IPS-20b (cell line): ENCODE measurements around the gene MGAM2.

ENCODE experiments used
- H3K27ac ChIP-seq: one replicate; pipeline ENCODE4 v1.5.1; 2013; ENCODE audit warnings: low read length
- H3K27me3 ChIP-seq: 2 replicates; pipeline ENCODE4 v1.6.1; 2013; ENCODE audit warnings: mild to moderate bottlenecking, low read length, inconsistent platforms; ENCODE audit not compliant: insufficient read depth
- H3K36me3 ChIP-seq: 2 replicates; pipeline ENCODE4 v1.6.1; 2013; ENCODE audit warnings: low read depth, mild to moderate bottlenecking, inconsistent platforms, low read length, moderate library complexity; ENCODE audit not compliant: insufficient read depth
- H3K4me1 ChIP-seq: 2 replicates; pipeline ENCODE4 v1.6.1; 2013; ENCODE audit warnings: mild to moderate bottlenecking, control low read depth, inconsistent platforms, low read length, moderate library complexity; ENCODE audit not compliant: insufficient read depth
- H3K4me3 ChIP-seq: 2 replicates; pipeline ENCODE4 v1.5.1; 2013; ENCODE audit warnings: mild to moderate bottlenecking, low read length, inconsistent platforms
- H3K9ac ChIP-seq: 2 replicates; pipeline ENCODE4 v1.6.1; 2013; ENCODE audit warnings: low read depth, mild to moderate bottlenecking, inconsistent platforms, low read length, moderate library complexity
- H3K9me3 ChIP-seq: 2 replicates; pipeline ENCODE4 v1.6.1; 2013; ENCODE audit warnings: mild to moderate bottlenecking, low read depth, low read length, inconsistent platforms; ENCODE audit not compliant: insufficient read depth

Gene MGAM2

GRCh38 chr7:142111499-142111898, at the start of gene MGAM2:
Gene MGAM2, plus strand, starts transcription at chr7:142111718. Its CDS starts 5,156 bp downstream, at chr7:142116874.
- Histone ChIP-seq H3K4me3 (no peak within 1 kb of the TSS), H3K9me3 (no peaks in the 10 kb centered on the region), H3K27ac (no peak within 1 kb of the TSS), H3K9ac (no peak within 1 kb of the TSS), H3K27me3 (no peaks in the 10 kb centered on the region), H3K4me1 (peaks cover 3% of the 10 kb centered on the region; the same call in 1 of the 2 replicates), H3K36me3 (no peaks in the 10 kb centered on the region)

- no peaks in the 10 kb centered on the region for H3K4me1 ChIP-seq
- no peaks in the 10 kb centered on the region for H3K27me3 ChIP-seq
- H3K9me3 ChIP-seq = no peaks in the 10 kb centered on the region
- H3K9ac ChIP-seq = no peak overlapping the region
- no peak overlapping the region for H3K27ac ChIP-seq
- H3K36me3 ChIP-seq = no peaks in the 10 kb centered on the region
- H3K4me3 ChIP-seq = no peak overlapping the region
Measured at GRCh38 chr7:142063551-142064442, 47.7 kb upstream of the MGAM2 start.

GRCh38 chr7:142066536-142066935, 45.0 kb upstream of the MGAM2 start:
- Histone ChIP-seq H3K27me3 (no peaks in the 10 kb centered on the region), H3K27ac (no peak overlapping the region)

GRCh38 chr7:142077762-142078161, 33.8 kb upstream of the MGAM2 start:
- Histone ChIP-seq H3K9ac (no peak overlapping the region), H3K36me3 (no peaks in the 10 kb centered on the region), H3K9me3 (no peaks in the 10 kb centered on the region)

More at GRCh38 chr7:142066536-142066935, 45.0 kb upstream of the MGAM2 start:
- no peaks in the 10 kb centered on the region for H3K9me3 ChIP-seq
- no peak overlapping the region for H3K4me3 ChIP-seq
- H3K4me1 ChIP-seq = no peaks in the 10 kb centered on the region
- H3K9ac ChIP-seq = no peak overlapping the region
- H3K36me3 ChIP-seq = no peaks in the 10 kb centered on the region

GRCh38 chr7:142083605-142084004, 27.9 kb upstream of the MGAM2 start:
- Histone ChIP-seq H3K36me3 (no peaks in the 10 kb centered on the region), H3K27me3 (no peaks in the 10 kb centered on the region), H3K4me1 (no peaks in the 10 kb centered on the region), H3K4me3 (no peak overlapping the region), H3K27ac (no peak overlapping the region), H3K9me3 (no peaks in the 10 kb centered on the region), H3K9ac (no peak overlapping the region)

More at GRCh38 chr7:142077762-142078161, 33.8 kb upstream of the MGAM2 start:
- H3K27ac ChIP-seq = no peak overlapping the region
- no peaks in the 10 kb centered on the region; the same call in 1 of the 2 replicates for H3K27me3 ChIP-seq
- no peaks in the 10 kb centered on the region for H3K4me1 ChIP-seq
- no peak overlapping the region for H3K4me3 ChIP-seq

GRCh38 chr7:142085428-142085827, 26.1 kb upstream of the MGAM2 start:
- Histone ChIP-seq H3K4me3 (no peak overlapping the region), H3K27me3 (no peaks in the 10 kb centered on the region)

GRCh38 chr7:142088022-142088714, 23.4 kb upstream of the MGAM2 start:
- H3K27ac ChIP-seq = no peak overlapping the region

More at GRCh38 chr7:142085428-142085827, 26.1 kb upstream of the MGAM2 start:
- no peak overlapping the region for H3K9ac ChIP-seq
- H3K27ac ChIP-seq = no peak overlapping the region
- H3K9me3 ChIP-seq = no peaks in the 10 kb centered on the region
- no peaks in the 10 kb centered on the region for H3K36me3 ChIP-seq
- H3K4me1 ChIP-seq = no peaks in the 10 kb centered on the region

GRCh38 chr7:142089035-142089434, 22.5 kb upstream of the MGAM2 start:
- Histone ChIP-seq H3K27ac (no peak overlapping the region), H3K9me3 (no peaks in the 10 kb centered on the region), H3K36me3 (no peaks in the 10 kb centered on the region), H3K4me1 (no peaks in the 10 kb centered on the region), H3K27me3 (no peaks in the 10 kb centered on the region), H3K9ac (no peak overlapping the region), H3K4me3 (no peak overlapping the region)

More at GRCh38 chr7:142088022-142088714, 23.4 kb upstream of the MGAM2 start:
- H3K36me3 ChIP-seq = no peaks in the 10 kb centered on the region
- H3K4me3 ChIP-seq = no peak overlapping the region
- no peak overlapping the region for H3K9ac ChIP-seq
- H3K9me3 ChIP-seq = no peaks in the 10 kb centered on the region
- no peaks in the 10 kb centered on the region for H3K27me3 ChIP-seq
- no peaks in the 10 kb centered on the region for H3K4me1 ChIP-seq

- no peaks in the 10 kb centered on the region for H3K4me1 ChIP-seq
Measured at GRCh38 chr7:142091961-142092360, 19.6 kb upstream of the MGAM2 start.

GRCh38 chr7:142094861-142095260, 16.7 kb upstream of the MGAM2 start:
- no peak overlapping the region for H3K4me3 ChIP-seq
- no peak overlapping the region for H3K9ac ChIP-seq
- H3K9me3 ChIP-seq = no peaks in the 10 kb centered on the region
- H3K27me3 ChIP-seq = no peaks in the 10 kb centered on the region
- no peaks in the 10 kb centered on the region for H3K4me1 ChIP-seq
- no peaks in the 10 kb centered on the region for H3K36me3 ChIP-seq
- H3K27ac ChIP-seq = no peak overlapping the region

More at GRCh38 chr7:142091961-142092360, 19.6 kb upstream of the MGAM2 start:
- Histone ChIP-seq H3K9ac (no peak overlapping the region), H3K36me3 (no peaks in the 10 kb centered on the region), H3K9me3 (no peaks in the 10 kb centered on the region), H3K27ac (no peak overlapping the region), H3K4me3 (no peak overlapping the region), H3K27me3 (no peaks in the 10 kb centered on the region)

- no peaks in the 10 kb centered on the region for H3K4me1 ChIP-seq
- H3K9me3 ChIP-seq = no peaks in the 10 kb centered on the region
- H3K9ac ChIP-seq = no peak overlapping the region
- H3K36me3 ChIP-seq = no peaks in the 10 kb centered on the region
- H3K4me3 ChIP-seq = no peak overlapping the region
- no peaks in the 10 kb centered on the region for H3K27me3 ChIP-seq
- no peak overlapping the region for H3K27ac ChIP-seq
Measured at GRCh38 chr7:142097571-142097970, 13.9 kb upstream of the MGAM2 start.
